Posterior vena cava (tissue), 2 donors: ENCODE measurements around the gene GCDH. TPM values are rescaled to one million over a fixed set of nuclear protein-coding genes. Genes with fewer than 3 reads are reported as not detected.

Experiments used
- DNase-seq: peaks from one replicate; pipeline ENCODE4 v3.0.0-alpha.2; 2020; ENCODE audit warnings: low spot score
- intact Hi-C, 2 donors: fragments of 100-400 bp; cut with DNase I; formaldehyde crosslinking; loops; one replicate each; pipeline versions ENCODE4 v1.14.1 to v1.14.2; 2022 to 2023
- total RNA-seq, 2 donors: library from RNA; stranded (reverse); fragmentation: NEBNext Ultra II Directional; extraction: Animal tissue kit (Norgen Biotek cat#: 25700); gene quantifications; one replicate each; pipeline ENCODE4 v1.2.1, GENCODE V29; 2021
- donor health status: DM: yes; HTN: yes; CAD: no.
- donor health status: DM: yes; HTN: yes; CAD: no.

GCDH gene
- total RNA-seq, 2 donors from 2014 or later, result 8.5 to 14.6 TPM

DNA sequence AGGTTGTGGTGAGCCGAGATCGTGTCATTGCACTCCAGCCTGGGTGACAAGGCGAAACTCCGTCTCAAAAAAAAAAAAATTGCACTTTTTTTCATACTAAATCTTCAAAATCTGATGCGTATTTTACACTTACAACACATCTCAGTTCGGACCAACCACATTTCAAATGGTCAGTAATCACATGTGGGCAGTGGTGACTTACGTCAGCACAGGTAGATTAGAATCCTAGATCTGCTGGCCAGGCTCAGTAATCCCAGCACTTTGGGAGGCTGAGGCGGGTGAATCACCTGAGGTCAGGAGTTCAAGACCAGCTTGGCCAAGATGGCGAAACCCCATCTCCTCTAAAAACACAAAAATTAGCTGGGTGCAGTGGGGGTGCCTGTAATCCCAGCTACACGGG, 44.1 kb downstream of the GCDH start:
- no peak for DNase-seq
- intact Hi-C loops, result no loop called here

DNA sequence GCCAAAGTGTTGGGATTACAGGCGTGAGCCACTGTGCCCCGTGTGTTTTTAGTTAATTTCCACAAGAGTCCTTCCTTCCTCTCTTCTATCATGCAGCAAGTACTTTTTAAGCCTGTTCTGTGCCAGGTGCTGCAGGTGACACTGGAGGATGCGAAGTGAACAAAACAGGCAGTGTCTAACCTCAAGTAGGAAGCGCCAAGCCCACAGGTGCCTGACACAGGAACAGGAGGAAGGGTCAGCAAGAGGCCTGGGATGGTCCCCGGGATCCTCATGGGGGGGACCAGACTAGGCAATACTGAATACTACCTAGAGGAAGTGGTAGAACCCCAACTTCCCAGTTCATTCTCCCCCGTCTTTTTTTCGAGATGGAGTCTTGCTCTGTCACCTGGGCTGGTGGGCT, 45.6 kb downstream of the GCDH start:
- intact Hi-C loops, result no loop called here
- DNase-seq, result no peak

DNA sequence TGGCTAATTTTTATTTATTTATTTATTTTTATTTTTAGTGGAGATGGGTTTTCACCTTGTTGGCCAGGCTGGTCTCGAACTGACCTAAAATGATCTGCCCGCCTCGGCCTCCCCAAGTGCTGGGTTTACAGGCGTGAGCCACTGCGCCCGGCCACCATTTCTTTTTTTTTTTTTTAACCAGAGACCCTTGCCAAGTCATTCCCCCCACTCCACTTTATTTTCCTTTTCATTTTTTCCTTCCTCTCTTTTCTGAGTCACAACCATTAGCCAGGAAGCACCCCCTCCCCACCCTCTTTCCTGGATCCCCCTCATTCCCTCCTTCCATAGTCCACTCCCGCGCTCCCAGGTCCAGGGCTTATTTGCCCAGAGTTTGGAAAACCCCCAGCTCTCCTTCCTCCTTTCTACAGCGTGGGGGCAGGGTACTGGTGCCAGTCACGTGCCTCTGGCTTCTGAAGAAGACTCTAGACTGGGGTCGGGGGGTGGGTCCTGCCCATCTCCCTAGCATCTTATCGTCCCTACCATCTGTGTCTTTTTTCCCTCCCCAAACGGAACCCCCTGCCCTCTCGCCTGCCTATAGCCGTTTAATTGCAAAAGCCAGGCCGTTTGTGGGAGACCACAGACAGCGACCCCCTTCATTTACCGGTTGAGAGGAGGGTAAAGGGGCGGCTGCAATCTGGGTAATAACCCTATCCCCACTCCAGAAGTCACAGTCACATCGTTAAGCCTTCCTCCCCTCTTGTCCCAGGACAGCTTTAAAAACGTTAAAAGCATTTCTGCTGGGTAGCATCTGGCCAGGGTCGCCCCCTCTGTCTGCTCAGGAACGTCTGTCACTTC, 46.4 kb downstream of the GCDH start:
- DNase-seq, result no peak
- intact Hi-C loops, result no loop called here

DNA sequence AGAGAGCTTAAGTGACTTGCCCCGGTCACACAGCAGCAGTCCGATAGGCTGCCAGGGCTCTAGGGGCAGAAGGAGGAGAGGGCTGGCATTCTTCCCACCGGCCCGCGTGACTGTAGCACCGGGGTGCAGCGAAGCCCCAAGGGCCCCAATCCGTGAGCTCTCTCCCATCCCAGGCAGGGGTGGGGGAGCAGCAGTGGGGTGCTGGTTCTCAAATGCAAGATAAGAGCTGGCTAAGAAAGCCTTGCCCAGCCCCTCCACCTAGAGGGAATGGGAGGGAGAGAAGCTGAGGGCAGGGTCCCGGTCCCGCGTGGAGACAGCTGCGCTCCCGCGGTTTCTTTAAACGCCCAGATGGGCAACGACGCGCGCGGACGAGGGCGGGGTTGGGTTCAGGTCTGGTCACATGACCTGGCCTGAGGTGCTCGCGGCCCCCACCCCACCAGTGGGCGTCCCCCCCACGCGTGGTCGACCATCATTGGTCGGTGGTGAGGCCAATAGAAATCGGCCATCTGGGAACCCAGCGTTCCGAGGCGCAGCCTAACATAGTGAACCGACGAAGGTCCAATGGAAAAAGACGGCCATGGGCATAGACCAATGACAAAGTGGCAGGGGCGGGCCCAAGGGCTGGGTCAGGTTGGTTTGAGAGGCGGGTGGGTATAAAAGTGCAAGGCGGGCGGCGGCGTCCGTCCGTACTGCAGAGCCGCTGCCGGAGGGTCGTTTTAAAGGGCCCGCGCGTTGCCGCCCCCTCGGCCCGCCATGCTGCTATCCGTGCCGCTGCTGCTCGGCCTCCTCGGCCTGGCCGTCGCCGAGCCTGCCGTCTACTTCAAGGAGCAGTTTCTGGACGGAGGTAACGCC, 47.2 kb downstream of the GCDH start, which contains the start of gene CALR:
Gene CALR, plus strand, starts transcription at position 683 of the 852 bp plus-strand sequence. Its CDS starts 71 bp downstream, at position 754.
- intact Hi-C loops, result no loop called here
- DNase-seq, result peak; percentile 100

DNA sequence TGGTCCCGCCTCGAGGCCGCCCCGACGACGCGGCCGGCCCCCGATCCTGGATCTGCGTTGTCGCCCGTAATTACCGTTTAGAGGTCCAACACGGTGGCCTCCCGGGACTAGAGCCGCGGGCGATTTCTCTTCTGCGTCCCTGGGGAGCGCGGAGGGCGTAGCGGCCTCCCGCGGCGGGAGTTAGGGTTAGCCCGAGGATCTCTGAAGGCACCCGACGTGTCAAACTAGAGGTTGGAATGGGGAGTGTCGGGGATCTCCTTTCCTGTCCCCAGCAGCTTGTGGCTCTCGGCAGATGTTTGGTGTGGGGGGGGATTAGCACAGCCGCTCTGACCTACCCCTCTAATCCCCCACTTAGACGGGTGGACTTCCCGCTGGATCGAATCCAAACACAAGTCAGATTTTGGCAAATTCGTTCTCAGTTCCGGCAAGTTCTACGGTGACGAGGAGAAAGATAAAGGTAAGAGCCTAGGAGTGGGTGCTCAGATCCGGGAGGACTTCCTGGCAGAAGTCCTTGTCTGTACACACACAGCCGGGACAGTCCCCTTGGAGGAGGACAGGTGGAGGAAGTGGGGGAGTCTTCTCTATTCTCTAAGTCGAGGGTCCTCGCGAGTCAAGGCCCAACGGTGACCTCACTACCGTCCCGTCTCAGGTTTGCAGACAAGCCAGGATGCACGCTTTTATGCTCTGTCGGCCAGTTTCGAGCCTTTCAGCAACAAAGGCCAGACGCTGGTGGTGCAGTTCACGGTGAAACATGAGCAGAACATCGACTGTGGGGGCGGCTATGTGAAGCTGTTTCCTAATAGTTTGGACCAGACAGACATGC, 48.0 kb downstream of the GCDH start:
- intact Hi-C loops, result no loop called here
- DNase-seq, result no peak

DNA sequence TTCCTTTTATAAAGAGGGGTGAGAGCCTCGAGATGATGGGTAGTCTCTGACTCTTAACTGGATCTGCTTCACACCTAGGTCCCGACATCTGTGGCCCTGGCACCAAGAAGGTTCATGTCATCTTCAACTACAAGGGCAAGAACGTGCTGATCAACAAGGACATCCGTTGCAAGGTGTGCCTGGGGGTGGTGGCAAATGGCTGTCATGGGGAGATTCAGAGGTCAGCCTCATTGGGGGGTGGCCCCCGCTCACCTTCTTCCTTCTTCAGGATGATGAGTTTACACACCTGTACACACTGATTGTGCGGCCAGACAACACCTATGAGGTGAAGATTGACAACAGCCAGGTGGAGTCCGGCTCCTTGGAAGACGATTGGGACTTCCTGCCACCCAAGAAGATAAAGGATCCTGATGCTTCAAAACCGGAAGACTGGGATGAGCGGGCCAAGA, 49.0 kb downstream of the GCDH start:
- intact Hi-C loops, result no loop called here

DNA sequence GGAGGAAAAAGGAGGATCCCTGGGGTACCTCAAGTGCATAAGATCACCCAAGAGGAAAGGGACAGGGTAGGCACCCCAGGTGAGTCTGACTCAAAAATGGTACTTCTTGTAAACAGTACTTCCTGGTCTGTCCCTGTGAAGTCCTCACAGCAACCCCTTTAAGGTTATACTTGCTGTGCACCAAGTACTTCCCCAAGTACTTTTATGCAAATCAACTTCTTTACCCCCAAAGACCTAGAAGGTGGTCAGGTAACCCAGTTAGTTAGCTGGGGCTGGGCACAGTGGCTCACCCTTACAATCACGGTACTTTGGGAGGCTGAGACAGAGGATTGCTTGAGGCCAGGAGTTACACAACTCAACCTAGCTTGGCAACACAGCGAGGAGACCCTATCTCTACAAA, 49.9 kb downstream of the GCDH start:
- DNase-seq, result no peak
- intact Hi-C loops, result no loop called here

More for the DNA sequence above, 49.0 kb downstream of the GCDH start:
- no peak for DNase-seq

DNA sequence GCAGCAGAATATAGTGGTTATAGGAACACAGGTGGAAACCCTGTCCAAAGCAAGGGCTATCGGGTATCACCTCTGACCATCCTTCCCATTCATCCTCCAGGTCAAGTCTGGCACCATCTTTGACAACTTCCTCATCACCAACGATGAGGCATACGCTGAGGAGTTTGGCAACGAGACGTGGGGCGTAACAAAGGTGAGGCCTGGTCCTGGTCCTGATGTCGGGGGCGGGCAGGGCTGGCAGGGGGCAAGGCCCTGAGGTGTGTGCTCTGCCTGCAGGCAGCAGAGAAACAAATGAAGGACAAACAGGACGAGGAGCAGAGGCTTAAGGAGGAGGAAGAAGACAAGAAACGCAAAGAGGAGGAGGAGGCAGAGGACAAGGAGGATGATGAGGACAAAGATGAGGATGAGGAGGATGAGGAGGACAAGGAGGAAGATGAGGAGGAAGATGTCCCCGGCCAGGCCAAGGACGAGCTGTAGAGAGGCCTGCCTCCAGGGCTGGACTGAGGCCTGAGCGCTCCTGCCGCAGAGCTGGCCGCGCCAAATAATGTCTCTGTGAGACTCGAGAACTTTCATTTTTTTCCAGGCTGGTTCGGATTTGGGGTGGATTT, 52.6 kb downstream of the GCDH start:
- no peak for DNase-seq
- intact Hi-C loops, result no loop called here

DNA sequence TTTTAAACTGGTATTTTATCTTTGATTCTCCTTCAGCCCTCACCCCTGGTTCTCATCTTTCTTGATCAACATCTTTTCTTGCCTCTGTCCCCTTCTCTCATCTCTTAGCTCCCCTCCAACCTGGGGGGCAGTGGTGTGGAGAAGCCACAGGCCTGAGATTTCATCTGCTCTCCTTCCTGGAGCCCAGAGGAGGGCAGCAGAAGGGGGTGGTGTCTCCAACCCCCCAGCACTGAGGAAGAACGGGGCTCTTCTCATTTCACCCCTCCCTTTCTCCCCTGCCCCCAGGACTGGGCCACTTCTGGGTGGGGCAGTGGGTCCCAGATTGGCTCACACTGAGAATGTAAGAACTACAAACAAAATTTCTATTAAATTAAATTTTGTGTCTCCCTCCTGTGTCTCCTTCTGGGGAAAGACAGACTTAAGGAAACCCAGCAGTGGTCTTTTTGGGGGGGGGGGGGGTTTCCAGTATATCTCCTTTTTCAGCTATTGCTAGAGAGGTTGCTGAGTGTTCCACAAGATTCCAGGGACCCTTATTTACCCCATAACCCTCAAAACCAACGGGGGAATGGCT, 53.2 kb downstream of the GCDH start:
- intact Hi-C loops, result no loop called here
- no peak for DNase-seq

DNA sequence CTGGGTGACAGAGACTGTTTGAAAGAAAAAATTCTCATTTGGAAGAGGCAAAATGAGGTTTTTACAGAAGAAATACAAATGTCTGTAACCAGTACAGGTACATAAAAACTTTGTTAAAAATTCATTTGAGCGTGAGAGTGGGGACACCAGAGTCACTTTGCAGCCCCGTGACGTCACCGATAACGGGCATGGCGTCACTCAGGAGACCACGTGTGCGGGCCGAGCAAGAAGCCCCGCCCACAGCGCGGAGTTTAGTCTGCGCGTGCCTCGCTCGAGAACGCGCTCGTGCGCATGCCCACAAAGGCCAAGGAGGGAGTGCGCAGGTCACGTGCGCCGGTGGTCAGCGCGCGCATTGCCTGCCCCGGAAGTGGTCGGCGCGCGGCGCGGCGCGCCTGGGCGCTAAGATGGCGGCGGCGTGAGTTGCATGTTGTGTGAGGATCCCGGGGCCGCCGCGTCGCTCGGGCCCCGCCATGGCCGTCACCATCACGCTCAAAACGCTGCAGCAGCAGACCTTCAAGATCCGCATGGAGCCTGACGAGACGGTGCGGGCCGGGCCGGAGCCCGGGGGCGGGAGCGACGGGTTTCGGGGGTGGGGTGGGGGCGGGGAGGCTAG, 54.6 kb downstream of the GCDH start, which contains the start of gene RAD23A:
Gene RAD23A, plus strand, starts transcription at position 384 of the 613 bp plus-strand sequence. Its CDS starts 87 bp downstream, at position 471.
- peak; percentile 100 for DNase-seq
- intact Hi-C loops, result no loop called here

DNA sequence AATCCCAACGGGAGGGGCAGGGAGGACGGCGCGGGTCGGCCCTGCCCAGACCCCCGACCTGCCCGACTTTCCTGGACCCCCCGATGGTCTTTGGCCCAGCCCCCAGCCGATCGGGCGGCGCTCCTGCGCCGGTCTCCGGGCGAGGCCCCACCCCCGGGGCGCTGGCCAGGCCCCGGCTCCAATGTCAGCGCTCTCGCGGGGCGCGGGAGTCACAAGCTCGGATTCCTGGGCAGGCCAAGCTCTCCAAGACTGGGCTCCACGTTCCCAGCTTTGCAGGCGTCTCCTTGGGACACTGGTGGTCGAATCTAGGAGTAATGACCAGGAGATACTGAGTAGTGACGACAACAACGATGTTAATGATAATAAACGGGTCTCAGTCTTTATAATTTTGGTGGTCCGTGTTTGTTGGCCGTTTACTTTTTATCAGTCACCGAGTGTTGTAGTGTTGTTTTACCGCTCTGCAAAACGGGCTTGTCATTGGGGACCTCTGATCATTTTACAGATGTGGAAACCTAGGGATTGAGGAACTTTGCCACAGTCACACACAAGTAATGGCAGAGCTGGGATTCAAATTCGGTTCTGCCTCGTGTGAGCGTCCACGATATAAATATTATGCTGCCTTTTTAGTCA, 55.2 kb downstream of the GCDH start:
- peak; percentile 93 for DNase-seq
- intact Hi-C loops, result no loop called here

DNA sequence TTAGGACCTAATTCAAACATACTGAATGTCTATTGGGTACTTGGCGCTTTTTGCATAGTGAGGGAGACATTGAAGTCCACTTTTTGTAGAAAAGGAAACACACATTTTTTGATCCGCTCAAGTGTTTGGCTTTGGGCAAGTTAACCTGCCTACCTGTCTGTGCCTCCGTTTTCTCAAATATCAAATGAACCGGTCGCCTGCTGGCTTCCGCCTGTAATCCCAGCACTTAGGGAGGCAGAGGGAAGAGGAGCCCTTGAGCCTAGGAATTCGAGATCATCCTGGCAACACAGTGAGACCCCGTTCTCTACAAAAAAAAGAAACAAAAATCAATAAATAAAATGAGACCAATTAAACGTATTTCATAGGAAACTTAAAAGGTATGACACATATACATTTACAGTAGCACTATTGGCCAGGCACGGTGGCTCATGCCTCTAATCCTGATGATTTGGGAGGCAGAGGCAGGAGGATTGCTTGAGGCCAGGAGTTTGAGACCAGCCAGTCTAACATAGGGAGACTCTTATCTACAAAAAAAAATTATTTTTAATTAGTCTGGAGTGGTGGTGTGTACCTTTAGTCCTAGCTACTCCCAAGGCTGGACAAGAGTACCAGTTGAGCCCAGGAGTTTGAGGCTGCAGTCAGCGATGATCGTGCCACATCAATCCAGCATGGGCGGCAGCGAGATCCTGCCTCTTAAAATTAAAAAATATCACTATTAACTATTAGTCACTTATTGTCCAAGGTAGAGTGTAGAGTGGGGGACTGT, 56.0 kb downstream of the GCDH start:
- intact Hi-C loops, result no loop called here

DNA sequence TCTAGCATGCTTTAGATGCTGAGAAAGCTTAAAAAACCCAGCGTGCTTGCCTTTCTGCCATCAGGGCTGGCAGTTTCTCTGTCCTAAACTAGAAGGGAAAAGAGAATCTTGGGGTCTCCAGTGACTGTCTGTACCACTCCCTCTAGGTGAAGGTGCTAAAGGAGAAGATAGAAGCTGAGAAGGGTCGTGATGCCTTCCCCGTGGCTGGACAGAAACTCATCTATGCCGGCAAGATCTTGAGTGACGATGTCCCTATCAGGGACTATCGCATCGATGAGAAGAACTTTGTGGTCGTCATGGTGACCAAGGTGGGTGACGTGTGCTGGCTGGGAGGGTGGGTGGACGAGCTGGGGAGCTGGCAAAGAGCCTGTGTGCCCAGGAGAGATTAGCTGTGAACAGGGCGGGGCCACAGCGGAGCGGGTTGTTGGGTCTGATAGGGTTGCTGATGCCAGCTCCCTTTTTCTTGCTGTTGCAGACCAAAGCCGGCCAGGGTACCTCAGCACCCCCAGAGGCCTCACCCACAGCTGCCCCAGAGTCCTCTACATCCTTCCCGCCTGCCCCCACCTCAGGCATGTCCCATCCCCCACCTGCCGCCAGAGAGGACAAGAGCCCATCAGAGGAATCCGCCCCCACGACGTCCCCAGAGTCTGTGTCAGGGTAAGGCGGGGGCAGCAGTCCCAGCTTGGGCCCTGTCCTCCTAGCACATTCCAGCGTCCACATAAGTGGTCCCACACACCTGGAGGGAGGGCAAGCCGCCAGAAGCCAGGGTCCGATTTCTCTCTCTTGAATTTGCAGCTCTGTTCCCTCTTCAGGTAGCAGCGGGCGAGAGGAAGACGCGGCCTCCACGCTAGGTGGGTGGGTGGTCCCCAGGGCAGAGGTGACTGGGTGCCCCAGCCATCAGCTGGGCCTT, 57.0 kb downstream of the GCDH start:
- intact Hi-C loops, result no loop called here
- no peak for DNase-seq

More for the DNA sequence above, 56.0 kb downstream of the GCDH start:
- no peak for DNase-seq

DNA sequence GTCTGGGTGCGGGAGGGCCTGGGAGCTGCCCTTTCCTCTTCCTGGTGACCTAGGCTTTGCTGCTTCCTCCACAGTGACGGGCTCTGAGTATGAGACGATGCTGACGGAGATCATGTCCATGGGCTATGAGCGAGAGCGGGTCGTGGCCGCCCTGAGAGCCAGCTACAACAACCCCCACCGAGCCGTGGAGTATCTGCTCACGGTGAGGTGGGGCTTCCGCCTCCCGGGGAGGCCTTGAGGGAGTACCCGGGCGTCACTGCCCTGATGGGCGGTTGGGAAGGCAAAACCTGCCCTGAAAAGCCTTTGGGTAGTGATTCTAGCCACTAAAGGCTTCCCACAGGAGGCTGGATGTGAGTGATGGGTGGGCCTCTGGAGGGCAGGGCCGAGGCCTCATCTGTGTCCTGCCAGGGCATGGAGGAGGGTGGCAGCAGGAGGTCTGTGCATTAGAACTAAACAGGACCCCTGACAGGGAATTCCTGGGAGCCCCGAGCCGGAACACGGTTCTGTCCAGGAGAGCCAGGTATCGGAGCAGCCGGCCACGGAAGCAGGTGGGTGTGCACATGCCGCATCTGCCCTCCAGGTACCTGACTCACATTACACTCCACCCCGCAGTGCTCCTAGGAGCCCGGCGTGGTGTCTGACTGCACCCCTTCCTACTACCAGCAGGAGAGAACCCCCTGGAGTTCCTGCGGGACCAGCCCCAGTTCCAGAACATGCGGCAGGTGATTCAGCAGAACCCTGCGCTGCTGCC, 57.8 kb downstream of the GCDH start:
- intact Hi-C loops, result no loop called here
- DNase-seq, result no peak
